Vagina (tissue), 2 donors: Measurements from ENCODE around the gene FBXL22. TPM values are rescaled to one million over a fixed set of nuclear protein-coding genes. Genes with fewer than 3 reads are reported as not detected.

Experiments
- DNase-seq, 2 donors: peaks; one replicate each; pipeline ENCODE4 v3.0.0-alpha.2; 2017; ENCODE audit errors: extremely low spot score in 2 of 2
- H3K27ac ChIP-seq: fragments of 200-600 bp; sonication (generic); one replicate; pipeline ENCODE4 v1.5.1; 2019
- H3K27me3 ChIP-seq: fragments of 200-600 bp; sonication (generic); one replicate; pipeline ENCODE4 v1.5.1; 2019
- H3K36me3 ChIP-seq, 2 donors: fragments of 200-600 bp; sonication (generic); one replicate each; pipeline ENCODE4 v1.5.1; 2017 to 2019
- H3K4me1 ChIP-seq: fragments of 200-600 bp; sonication (generic); one replicate; pipeline ENCODE4 v1.5.1; 2019
- H3K4me3 ChIP-seq, 2 donors: fragments of 200-600 bp; sonication (generic); 1 replicate in 1 of 2; 2 replicates in 1 of 2; pipeline ENCODE4 v1.5.1; 2016 to 2019
- H3K9me3 ChIP-seq: fragments of 200-600 bp; sonication (generic); one replicate; pipeline ENCODE4 v1.5.1; 2019
- POLR2A ChIP-seq, 2 donors: fragments of 450-650 bp; IDR thresholded peaks; one replicate each; pipeline ENCODE4 v1.6.1; 2017; ENCODE audit warnings: antibody characterized with exemption in 2 of 2, mild to moderate bottlenecking in 2 of 2, moderate library complexity in 2 of 2
- POLR2AphosphoS5 ChIP-seq, 2 donors: sonication (generic); formaldehyde crosslinking; IDR thresholded peaks; one replicate each; pipeline ENCODE4 v1.9.0; 2017; ENCODE audit warnings: antibody characterized with exemption in 2 of 2, mild to moderate bottlenecking in 2 of 2, low read depth in 1 of 2; ENCODE audit not compliant: insufficient read depth in 1 of 2
- intact Hi-C: fragments of 100-400 bp; cut with DNase I; formaldehyde crosslinking; loops from one replicate; pipeline ENCODE4 v1.15.1; 2023
- total RNA-seq: library from RNA; depleted of rRNA; stranded (reverse); fragments of >200 nt; gene quantifications from one replicate; pipeline ENCODE4 v1.2.3, GENCODE V29; 2016
- TF ChIP-seq, protein P1 (sequence below), 3 experiments: fragments of 450-650 bp in 2 of 3; fragments of 200-600 bp in 1 of 3; sonication (generic) in 1 of 3; IDR thresholded peaks; one replicate each; pipeline ENCODE4 v1.5.1; 2017 to 2019; ENCODE audit warnings: antibody characterized with exemption in 3 of 3, mild to moderate bottlenecking in 2 of 3, moderate library complexity in 2 of 3

FBXL22 gene
- total RNA-seq, 1 donor from 2014 or later = 10.1 TPM

DNA sequence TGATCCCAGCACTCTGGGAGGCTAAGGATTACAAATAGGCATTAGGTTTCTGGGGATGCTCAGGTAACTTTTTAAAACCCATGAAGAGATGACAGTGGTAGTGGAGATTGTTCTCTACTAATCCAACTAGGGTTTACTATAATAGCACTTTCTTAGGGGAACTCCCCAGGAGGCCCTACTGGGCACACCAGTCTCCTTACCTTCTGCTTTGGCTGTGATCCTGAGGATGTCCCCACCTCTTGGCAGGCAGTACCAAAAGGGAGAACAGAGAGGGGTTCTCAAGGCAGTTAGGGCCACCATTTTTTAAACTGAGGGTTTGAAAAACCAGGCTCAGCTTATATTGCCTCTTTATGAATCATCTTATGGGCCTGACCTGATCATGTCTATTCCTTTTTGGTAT is 15.0 kb upstream of the FBXL22 start:
- no peak overlapping the region for H3K27ac ChIP-seq
- H3K36me3 ChIP-seq = peaks cover 0 to 5% of the 10 kb centered on the region in 2 donors

DNA sequence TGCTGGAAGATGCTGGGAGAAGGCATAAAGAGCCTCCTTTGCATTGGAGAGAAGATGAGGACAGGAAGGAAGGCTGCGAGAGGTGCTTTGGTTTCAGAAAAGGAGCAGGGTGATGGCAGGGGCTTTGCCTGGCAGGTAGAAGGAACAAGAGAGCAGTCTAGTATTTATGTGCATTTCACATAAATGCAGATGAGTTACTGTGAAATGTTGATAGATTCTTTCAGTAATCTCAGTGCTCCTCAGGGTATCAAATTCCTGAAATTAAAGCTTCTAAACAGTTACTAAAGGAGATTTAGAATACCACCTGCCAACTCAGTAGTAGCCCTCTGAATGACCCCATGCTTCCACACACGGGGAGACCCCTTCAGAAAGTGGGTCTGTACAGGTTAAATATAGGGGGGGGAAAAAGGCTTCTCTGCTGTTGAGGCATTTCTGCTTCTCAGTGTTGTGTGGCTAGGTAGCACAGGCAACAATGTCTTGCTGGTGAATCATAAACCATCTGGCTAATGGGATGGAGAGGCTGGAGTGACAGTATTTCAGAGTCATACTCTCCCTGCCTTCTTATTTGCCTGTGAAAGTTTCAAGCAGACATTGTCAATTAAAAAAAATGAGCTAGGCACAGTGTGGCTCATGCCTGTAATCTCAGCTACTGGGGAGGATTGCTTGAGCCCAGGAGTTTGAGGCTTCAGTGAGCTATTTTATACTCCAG is 14.3 kb upstream of the FBXL22 start:
- no peak overlapping the region for H3K27ac ChIP-seq
- intact Hi-C loops = no loop called here
- H3K9me3 ChIP-seq = no peaks in the 10 kb centered on the region
- TF ChIP-seq POLR2AphosphoS5 (IDR thresholded peaks at IDR 0.05; ENCODE audit: insufficient read depth in 1 of 2, low read depth in 1 of 2) (no peak), POLR2A (IDR thresholded peaks at IDR 0.05) (no peak)
- TF ChIP-seq, protein P1, sequence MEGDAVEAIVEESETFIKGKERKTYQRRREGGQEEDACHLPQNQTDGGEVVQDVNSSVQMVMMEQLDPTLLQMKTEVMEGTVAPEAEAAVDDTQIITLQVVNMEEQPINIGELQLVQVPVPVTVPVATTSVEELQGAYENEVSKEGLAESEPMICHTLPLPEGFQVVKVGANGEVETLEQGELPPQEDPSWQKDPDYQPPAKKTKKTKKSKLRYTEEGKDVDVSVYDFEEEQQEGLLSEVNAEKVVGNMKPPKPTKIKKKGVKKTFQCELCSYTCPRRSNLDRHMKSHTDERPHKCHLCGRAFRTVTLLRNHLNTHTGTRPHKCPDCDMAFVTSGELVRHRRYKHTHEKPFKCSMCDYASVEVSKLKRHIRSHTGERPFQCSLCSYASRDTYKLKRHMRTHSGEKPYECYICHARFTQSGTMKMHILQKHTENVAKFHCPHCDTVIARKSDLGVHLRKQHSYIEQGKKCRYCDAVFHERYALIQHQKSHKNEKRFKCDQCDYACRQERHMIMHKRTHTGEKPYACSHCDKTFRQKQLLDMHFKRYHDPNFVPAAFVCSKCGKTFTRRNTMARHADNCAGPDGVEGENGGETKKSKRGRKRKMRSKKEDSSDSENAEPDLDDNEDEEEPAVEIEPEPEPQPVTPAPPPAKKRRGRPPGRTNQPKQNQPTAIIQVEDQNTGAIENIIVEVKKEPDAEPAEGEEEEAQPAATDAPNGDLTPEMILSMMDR (IDR thresholded peaks at IDR 0.05) = no peak
- H3K27me3 ChIP-seq = no peaks in the 10 kb centered on the region
- DNase-seq = no peak
- no peak overlapping the region for H3K4me3 ChIP-seq
- peaks cover 0 to 5% of the 10 kb centered on the region in 2 donors for H3K36me3 ChIP-seq
- no peaks in the 10 kb centered on the region for H3K4me1 ChIP-seq

More for the DNA sequence above, 15.0 kb upstream of the FBXL22 start:
- intact Hi-C loops = no loop called here
- Histone ChIP-seq H3K9me3 (no peaks in the 10 kb centered on the region), H3K4me1 (no peaks in the 10 kb centered on the region), H3K27me3 (no peaks in the 10 kb centered on the region), H3K4me3 (no peak overlapping the region)
- DNase-seq = no peak
- TF ChIP-seq POLR2A (IDR thresholded peaks at IDR 0.05) (no peak), POLR2AphosphoS5 (IDR thresholded peaks at IDR 0.05; ENCODE audit: insufficient read depth in 1 of 2, low read depth in 1 of 2) (no peak)
- TF ChIP-seq, protein P1 (IDR thresholded peaks at IDR 0.05) = no peak

DNA sequence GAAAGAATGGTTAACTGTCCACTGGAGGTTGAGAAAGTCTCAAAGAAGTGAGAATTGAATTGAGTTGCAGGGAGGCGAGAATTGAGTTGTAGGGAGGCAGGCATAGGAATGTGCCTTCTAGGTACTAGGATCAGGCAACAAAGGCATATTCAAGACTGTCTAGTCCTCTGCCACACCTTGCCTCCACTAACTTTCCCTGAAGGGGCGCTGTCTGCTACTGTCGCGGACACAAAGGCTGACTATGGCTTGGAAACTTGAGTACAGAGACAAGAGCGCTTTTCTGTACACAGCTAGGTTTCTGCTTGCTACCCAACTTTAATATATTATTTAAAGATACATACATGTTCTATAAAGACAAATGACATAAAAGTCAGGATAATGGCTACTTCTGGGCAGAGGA is 10.4 kb upstream of the FBXL22 start:
- Histone ChIP-seq H3K4me1 (no peaks in the 10 kb centered on the region), H3K27ac (no peak overlapping the region), H3K36me3 (peaks cover 0 to 41% of the 10 kb centered on the region in 2 donors), H3K4me3 (no peak overlapping the region), H3K9me3 (no peaks in the 10 kb centered on the region), H3K27me3 (no peaks in the 10 kb centered on the region)
- intact Hi-C loops = no loop called here
- no peak for DNase-seq
- TF ChIP-seq POLR2A (IDR thresholded peaks at IDR 0.05) (no peak), POLR2AphosphoS5 (IDR thresholded peaks at IDR 0.05; ENCODE audit: insufficient read depth in 1 of 2, low read depth in 1 of 2) (no peak)
- TF ChIP-seq, protein P1 (IDR thresholded peaks at IDR 0.05) = no peak

DNA sequence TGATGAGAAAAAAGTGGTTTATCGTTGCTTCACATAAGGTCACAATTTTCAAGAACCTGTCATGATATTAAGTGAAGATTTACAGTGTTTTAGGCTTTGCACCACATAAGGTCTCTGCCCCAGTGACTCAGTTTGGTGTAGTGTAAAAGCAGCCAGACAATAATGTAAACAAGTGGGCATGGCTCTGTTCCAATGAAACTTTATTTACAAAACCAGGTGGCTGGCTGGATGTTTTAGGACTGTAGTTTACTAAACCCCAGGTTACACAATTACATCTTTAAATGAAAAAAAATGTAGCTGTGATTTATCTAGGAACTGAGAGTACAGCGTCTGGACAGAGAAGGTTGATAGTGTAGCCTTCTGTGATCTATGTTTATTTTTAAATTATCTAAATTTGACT is 9.7 kb upstream of the FBXL22 start:
- H3K9me3 ChIP-seq = no peaks in the 10 kb centered on the region
- H3K36me3 ChIP-seq = peaks cover 0 to 48% of the 10 kb centered on the region in 2 donors
- DNase-seq = no peak
- H3K4me1 ChIP-seq = no peaks in the 10 kb centered on the region
- no peaks in the 10 kb centered on the region for H3K27me3 ChIP-seq
- H3K4me3 ChIP-seq = no peak overlapping the region
- intact Hi-C loops = no loop called here
- H3K27ac ChIP-seq = no peak overlapping the region
- TF ChIP-seq, protein P1 (IDR thresholded peaks at IDR 0.05) = no peak
- no peak for TF ChIP-seq POLR2A (IDR thresholded peaks at IDR 0.05)
- no peak for TF ChIP-seq POLR2AphosphoS5 (IDR thresholded peaks at IDR 0.05; ENCODE audit: insufficient read depth in 1 of 2, low read depth in 1 of 2)

DNA sequence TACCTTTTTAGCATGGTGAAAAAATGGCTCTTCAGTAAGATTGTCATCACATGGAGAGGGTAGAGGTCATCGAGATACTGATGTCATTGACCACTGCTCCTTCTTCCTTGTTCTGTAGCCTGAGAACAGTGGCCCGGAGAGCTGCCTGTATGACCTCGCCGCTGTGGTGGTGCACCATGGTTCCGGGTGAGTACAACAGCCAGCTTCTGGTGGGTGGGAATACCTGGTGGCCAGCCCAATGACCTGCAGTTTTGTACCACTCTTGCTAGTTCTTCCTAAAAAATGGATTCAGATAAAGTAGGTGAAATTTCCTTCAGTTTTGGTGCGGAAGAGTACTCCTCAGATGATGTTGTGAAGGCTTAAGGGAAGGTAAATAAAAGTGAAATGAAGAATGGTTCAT is 8.4 kb upstream of the FBXL22 start:
- no peak overlapping the region for H3K27ac ChIP-seq
- H3K36me3 ChIP-seq = peaks cover 0 to 48% of the 10 kb centered on the region in 2 donors
- no peak overlapping the region for H3K4me3 ChIP-seq
- no peaks in the 10 kb centered on the region for H3K27me3 ChIP-seq
- H3K4me1 ChIP-seq = no peaks in the 10 kb centered on the region
- TF ChIP-seq POLR2A (IDR thresholded peaks at IDR 0.05) (no peak), POLR2AphosphoS5 (IDR thresholded peaks at IDR 0.05; ENCODE audit: insufficient read depth in 1 of 2, low read depth in 1 of 2) (no peak)
- TF ChIP-seq, protein P1 (IDR thresholded peaks at IDR 0.05) = no peak
- DNase-seq = no peak
- intact Hi-C loops = no loop called here
- H3K9me3 ChIP-seq = no peaks in the 10 kb centered on the region
